PC-9 (cell line): Measurements from ENCODE around the gene SLC39A13.

ENCODE experiments used
- CTCF ChIP-seq: fragments of 200-600 bp; sonication (generic); conservative IDR thresholded peaks from 2 replicates; pipeline ENCODE4 v1.6.1; 2017; ENCODE audit warnings: mixed run types, antibody characterized with exemption, mild to moderate bottlenecking, moderate library complexity
- EZH2 ChIP-seq: fragments of 200-600 bp; sonication (generic); IDR thresholded peaks from 2 replicates; pipeline ENCODE4 v1.8.0; 2017; ENCODE audit warnings: antibody characterized with exemption, low read depth

DNA sequence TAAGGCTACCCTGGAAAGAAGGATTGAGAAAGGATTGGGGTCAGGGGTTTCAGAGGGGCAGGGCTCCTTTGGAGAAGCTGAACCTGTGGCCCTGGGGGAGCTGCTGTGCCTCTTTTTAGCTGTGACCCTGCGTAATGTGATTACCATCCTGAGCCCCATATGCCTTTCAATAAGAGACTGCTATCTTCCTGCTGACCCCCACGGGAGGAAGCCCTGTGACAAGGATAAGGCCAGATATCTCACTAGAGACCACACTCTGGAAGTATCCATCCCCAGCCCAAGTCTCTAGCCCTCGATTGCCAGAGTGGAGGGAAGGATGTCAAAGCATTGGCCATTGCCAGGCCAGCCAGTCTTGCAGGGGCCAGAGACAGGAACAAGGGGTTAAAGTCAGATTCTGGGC lies 4.8 kb upstream of the SLC39A13 start:
- TF ChIP-seq CTCF (no peak), EZH2 (no peak)
